HG02885 (cell line): ENCODE measurements around the gene TIPIN.
"Not testable (repeated sequence)": the region's sequence is repeated elsewhere in the genome, so short reads cannot be mapped to it uniquely, and the experiment has no call there.

Experiments used
- ATAC-seq: cut with Tn5 transposase; IDR thresholded peaks from one replicate; pipeline ENCODE4 v1.9.1; 2021; ENCODE audit warnings: mild to moderate bottlenecking; ENCODE audit not compliant: unreplicated experiment, poor library complexity

The TIPIN gene

DNA sequence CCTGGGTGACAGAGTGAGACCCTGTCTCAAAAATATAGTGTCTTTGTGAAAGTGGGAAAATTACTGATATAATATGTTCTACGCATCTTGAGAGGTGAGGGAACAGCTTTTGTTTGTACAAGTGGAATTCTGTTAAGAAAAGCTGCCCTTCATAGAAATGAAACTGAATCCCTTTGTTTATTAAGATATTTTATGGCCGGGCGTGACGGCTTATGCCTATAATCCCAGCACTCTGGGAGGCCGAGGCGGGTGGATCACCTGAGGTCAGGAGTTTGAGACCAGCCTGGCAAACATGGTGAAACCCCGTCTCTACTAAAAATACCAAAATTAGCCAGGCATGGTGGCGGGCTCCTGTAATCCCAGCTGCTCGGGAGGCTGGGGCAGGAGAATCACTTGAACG lies 52.1 kb downstream of the TIPIN start:
- not testable (repeated sequence) for ATAC-seq

DNA sequence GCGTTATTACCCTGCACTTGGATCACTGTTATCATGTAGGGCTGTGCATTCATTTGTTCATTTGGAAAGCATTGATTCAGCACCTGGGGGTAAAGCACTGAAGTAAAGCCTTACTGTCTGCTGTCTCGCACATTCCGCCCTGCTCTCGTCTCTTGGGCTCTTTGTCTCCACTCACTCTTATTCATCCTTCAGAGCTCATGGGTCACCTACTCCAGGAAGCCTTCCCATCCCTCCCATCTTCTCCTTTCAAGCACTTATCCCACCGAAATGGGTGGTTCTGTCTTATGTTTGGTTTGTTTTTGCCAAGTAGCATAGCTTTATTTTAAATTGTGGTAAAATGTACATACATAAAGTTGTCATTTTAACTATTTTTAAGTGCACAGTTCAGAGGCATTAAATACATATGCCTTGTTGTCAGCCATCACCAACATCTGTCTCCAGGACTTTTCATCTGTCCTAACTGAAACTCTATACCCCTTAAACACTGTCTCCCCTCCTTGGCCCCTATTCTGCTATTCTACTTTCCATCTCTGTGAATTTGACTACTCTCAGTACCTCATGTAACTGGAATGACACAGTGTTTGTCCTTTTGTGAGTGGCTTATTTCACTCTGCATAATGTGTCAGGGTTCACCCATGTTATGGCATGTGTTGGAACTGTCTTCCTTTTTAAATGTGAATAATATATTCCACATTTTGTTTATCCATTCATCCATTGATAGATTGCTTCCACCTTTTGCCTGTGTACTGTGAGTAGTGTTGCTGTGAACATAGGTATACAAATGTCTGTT lies 53.8 kb downstream of the TIPIN start:
- no peak for ATAC-seq

DNA sequence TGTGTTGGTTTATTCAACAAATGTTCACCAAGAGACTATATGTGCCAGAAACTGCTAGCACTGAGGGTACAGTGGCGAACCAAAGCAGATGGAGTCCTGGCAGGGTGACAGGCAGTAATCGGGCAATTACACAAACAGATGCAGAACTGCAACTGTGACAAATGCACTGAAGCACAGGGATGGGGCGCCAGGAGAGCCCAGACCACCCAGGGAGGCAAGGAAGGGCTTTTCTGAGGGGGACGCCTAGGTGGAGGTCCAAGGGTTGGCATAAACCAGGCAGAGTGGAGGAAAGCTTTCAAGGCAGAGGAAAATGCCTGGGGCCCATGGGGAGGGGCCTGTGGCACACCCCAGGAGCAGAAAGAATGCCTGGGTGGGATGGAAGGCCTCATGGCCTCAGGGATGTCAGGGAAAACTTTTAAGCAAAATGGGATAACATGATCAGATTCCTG lies 57.7 kb downstream of the TIPIN start:
- ATAC-seq, result no peak

DNA sequence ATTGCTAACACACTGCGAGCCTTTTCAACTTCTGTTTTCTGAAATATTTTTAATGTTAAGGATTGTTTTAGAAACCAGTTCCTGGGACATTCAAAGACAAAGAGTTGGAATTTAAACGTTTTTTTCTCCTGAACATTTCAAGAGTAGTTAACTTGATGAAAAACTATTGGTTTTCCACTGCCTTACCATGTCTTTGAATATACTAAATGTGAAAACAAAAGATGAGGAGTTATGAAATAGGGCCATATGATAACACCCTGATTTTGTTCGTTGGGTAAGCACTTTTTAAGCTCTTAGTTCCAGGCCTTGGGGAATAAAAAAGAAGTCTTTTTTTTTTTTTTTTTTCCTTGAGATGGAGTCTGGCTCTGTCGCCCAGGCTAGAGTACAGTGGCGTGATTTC lies 60.3 kb downstream of the TIPIN start:
- ATAC-seq, result no peak

DNA sequence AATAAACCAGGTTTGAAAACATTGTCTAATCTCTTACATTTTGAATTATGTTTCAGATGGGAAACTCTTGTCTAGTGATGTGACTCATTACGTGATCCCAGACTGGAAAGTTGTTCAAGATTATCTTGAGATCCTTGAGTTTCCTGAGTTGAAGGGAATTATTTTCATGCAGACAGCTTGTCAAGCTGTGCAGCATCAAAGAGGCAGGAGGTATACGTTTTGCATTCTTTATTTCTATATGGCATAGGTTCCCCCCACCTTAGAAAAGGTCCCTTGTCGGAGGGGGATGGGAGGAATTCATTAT lies 61.6 kb downstream of the TIPIN start:
- ATAC-seq, result no peak

DNA sequence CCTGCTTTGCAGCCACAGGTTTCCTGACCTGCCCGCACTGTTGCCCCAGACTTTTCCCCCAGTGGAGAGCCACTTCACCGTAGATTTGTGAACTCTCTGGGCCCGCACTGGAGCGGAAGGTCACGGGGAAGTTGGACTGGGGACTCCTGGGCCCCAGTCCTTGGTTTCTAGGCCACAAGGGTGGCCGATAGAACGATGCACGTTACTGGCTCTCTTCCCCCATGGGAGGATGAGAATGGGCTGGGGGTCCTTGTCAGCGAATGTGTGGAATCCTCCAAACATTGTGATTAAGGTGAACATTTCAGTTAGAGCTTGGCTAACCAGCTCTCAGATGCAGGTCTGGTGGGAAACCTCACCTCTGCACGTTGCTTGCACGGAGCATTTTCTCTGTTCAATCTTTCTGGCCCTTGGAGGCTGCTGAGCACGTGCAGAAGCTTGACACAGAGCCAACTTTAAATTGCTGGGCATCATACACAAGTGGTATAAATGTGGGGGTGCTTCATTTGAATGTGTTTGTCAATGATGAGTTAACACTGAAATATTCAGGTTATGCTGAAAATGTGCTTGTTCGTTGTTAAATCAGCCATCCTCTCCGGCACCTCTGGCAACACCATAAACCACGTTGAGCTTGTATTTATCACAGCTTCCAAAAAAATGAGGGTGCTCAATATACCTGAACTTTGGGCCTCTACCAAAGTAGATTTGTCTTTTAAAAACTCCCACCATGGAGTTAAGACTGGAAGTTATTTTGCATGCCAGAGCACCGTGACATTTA lies 62.1 kb downstream of the TIPIN start:
- ATAC-seq, result peak; percentile 32

DNA sequence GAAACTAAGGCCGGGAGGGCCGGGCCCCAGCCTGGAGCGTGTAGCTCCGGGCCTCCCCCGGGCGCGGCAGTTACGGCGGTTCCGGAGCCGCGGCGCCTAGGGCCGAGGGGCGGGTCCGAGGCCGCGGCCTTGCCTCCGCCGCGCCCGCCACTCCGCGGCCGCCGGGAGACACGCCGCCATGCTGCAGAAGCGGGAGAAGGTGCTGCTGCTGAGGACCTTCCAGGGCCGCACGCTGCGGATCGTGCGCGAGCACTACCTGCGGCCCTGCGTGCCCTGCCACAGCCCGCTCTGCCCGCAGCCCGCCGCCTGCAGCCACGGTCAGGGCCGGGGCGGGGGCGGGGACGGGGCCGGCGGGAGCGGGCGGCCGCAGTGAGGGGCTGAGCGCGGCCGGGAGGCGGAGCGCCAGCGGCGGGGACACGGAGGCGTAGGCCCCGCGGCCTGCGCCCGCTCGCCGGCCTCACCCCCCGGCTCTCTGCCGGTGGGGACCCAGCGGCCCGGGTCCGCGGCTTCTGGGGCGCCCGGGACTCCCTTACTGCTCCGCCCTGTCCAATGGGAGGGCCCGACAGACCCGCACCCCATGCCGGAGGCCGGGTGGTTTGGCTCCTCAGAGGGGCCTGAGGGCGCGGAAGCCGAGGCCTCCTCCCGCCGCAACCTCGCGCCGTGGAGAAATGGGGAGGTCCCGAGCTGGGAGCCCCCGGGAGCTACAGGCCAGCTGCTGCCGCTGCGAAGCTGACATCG lies 62.9 kb downstream of the TIPIN start, which contains the start of gene DIS3L:
DIS3L (plus strand) TSS at position 150 of the 738 bp plus-strand sequence; CDS start at position 179, 29 bp downstream.
- peak; percentile 77 for ATAC-seq

DNA sequence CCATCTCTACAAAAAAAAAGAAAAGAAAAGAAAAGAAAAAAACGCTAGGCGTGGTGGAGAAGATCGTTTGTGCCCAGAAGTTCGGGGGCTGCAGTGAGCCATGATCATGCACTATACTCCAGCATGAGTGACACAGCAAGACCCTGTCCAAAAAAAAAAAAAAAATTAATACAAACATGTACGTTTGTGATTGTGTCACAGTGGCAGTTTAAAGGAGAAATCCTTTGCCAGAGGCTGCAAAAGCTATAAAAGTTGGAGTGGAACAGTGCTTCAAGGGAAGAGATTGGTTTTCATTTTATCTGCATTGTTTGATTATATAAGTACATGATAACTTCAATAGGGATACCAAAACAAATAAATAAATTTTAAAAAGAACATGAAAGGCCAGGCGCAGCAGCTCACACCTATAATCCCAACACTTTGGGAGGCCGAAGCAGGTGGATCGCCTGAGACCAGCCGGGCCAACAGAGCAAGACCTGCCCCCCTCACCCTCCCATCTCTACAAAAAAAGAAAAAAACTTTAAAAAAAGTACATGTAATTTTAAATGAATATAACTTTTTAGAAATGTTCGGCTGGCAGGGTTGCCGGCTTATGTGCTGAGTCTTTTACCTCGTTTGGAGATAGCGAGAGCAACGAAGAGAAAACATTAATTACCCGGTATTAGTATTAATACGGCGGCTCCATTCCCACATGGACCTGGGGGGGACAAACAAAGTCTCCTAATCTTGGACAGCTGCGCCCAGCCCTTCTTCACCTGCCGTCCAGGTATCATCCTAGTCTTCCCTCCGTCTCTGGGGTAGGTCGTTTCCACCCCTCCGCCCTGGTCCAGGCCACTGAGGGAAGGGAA lies 63.7 kb downstream of the TIPIN start:
- ATAC-seq, result no peak

DNA sequence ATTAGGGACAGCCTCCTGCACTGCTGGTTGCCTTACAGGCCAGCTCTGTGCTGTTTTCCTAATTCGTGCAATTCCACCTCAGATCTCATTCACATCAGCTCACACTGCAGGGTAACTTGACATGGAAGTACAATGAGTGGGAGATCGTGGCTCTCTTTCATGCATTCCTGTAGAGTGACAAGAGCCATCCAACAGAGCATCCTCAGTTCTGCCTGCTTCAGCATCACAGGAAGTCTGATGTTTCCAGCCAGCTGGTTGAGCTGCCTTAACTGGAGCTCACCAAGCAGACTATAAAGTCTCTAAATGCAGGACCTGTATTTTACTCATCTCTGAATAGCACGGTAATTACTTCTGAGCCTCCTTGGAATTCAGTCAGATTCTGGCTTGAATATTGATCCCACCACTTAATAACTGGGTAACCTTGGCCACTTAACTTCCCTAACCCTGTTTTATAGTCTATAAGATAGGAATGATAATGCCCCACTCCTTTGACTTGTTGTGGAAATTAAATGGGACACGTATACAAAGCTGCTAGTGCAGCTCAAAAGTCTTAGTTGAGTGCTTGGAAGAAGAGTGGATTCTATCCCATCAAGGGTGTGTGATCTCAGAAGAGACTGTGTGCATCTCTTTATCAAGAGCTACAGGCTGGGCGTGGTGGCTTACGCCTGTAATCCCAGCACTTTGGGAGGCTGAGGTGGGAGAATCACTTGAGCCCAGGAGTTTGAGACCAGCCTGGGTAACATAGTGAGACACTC lies 64.5 kb downstream of the TIPIN start:
- ATAC-seq, result no peak

DNA sequence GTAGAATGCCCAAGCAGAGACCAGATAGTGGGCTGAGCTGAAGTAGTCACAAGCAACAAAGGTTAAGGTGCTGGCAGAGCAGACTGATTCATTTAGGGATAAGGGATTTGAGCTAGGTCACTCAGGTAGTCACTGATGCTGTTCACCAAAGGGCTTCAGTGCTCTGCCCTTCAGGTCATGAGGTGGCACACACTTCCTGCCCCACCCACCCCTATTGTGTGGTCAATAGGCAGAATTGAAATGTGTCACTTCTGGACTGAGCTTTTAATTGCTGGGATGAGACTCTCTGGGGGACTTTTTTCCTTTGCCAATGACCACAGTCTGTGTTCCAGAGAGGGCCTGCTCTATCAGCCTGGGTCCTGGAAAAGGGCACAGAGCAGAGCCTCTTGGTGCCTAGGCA lies 66.0 kb downstream of the TIPIN start:
- ATAC-seq, result no peak

DNA sequence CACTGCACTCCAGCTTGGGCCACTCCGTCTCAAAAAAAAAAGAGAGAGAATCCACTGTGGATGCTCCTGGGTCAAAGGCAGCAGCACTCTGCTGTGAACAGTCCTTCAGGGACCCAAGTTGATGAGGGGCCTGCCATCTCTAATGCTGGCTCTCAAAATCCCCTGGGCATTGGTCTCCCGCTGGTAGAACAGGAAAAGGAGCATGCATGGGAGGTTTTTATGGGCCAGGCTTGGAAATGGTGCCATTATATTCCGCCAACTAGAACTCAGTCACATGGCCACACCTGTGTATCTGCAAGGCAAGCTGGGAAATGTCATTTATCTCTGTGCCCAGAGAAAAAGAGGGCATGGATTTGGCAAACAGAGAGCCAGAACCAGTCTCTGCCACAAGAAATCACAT lies 66.5 kb downstream of the TIPIN start:
- no peak for ATAC-seq

DNA sequence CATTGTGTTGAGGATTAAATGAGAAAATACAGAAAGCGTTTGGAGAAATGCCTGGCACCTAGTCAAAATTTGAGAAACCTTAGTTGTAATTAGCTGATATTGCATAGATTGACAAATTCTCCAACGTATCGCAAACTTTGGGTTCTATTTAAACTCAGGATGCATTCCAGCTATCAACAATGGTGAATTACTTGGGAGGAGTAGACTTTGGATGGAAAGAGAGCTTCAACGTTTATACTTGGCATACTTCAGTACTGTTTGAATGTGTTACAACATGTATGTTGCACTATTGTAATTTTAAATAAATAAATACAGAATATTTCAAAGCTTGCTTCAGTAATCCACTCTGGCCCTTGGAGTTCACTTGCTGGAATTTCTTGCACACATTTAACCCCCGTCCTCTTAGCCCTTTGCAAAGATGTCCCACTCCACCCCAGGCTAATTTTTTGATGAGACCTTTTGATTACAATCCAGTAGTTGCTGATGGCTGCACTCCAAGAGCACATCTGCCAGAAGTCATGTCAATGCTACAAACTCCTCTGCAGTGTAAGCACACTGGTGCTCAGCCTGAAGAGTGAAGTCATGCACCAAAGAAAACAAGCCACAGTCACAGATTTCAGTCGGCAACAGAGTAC lies 67.8 kb downstream of the TIPIN start:
- ATAC-seq, result no peak

DNA sequence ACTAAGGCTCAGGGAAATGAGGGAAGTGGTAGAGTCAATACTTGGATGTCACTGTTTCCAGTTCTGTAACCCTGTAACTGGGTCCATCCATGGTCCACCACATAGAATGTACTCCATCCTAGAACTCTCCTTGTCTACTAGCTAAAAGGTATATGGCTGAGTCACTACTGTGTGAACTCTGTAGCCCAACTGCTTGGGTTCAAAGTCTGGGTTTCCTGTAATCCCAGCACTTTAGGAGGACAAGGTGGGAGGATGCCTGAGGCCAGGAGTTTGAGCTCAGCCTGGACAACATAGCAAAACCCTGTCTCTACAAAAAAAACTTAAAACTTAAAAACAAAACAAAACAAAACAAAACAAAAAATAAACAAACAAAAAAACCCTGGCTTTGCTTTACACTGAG lies 68.4 kb downstream of the TIPIN start:
- no peak for ATAC-seq

DNA sequence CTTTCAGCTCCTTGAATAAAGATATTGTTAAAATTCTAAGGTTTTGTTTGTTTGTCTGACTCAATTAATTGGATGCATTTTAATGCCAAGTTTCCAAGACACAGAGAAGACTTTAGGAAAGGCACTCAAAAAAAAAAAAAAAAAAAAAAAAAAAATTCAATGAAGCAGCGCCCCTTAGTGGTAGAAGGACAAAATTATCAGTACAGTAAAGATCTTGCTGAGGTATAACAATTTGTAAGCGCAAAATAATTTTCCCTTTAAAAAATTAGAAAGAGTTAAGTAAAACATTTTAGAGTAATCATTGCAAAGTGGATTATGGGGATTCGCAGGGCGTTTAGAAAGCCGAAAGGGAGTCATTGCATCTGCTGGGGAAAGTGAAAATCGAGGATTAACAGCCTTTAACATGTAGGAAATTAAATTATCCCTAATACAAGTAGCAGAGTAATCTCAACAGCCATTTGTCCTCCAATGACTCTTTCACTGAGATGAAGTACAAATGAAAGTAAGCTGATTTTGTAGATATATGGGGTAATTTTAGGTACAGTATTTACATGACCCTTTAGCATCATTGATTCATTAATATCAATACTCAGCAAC lies 68.9 kb downstream of the TIPIN start:
- ATAC-seq, result no peak
